Coronary artery (tissue), 2 donors: ENCODE measurements around the gene CDH4.

Experiments
- DNase-seq: peaks from one replicate; pipeline ENCODE4 v3.0.0-alpha.2; 2017; ENCODE audit warnings: low spot score
- H3K27ac ChIP-seq, 2 donors: fragments of 200-600 bp; sonication (generic); one replicate each; pipeline ENCODE4 v1.5.1; 2016 to 2019
- H3K4me3 ChIP-seq: fragments of 200-600 bp; sonication (generic); 2 replicates; pipeline ENCODE4 v1.5.1; 2016; ENCODE audit warnings: mild to moderate bottlenecking, moderate library complexity
- CTCF ChIP-seq: fragments of 200-600 bp; sonication (generic); IDR thresholded peaks from one replicate; pipeline ENCODE4 v1.5.1; 2019; ENCODE audit warnings: antibody characterized with exemption

Gene CDH4

GRCh38 chr20:61887596-61888093, 635.6 kb downstream of the CDH4 start:
- Histone ChIP-seq H3K27ac (no peak overlapping the region), H3K4me3 (no peak overlapping the region)
- DNase-seq: no peak
- no peak for TF ChIP-seq CTCF

- no peak for DNase-seq
- no peak overlapping the region for H3K4me3 ChIP-seq
- TF ChIP-seq CTCF: no peak
- no peak overlapping the region for H3K27ac ChIP-seq
Measured at GRCh38 chr20:61888101-61888865, 636.2 kb downstream of the CDH4 start.

- DNase-seq: no peak
Measured at GRCh38 chr20:61889659-61890058, 637.6 kb downstream of the CDH4 start.

DNA sequence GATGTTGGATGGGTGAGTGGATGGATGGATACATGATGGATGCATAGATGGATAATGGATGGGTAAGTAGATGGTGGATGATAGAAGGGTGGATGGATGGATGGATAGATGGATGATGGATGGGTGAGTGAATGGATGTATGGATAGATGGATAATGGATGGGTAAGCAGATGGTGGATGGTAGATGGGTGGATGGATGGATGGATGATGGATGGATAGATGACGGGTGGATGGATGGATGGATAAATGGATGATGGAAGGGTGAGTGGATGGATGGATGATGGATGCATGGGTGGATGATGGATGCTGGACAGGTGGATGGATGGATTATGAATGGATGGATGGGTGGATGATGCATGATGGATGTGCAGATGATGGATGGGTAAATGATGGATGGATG, 638.1 kb downstream of the CDH4 start:
- TF ChIP-seq CTCF: no peak
- Histone ChIP-seq H3K4me3 (no peak overlapping the region), H3K27ac (no peak overlapping the region)
- DNase-seq: no peak

More at GRCh38 chr20:61889659-61890058, 637.6 kb downstream of the CDH4 start:
- TF ChIP-seq CTCF: no peak
- Histone ChIP-seq H3K4me3 (no peak overlapping the region), H3K27ac (no peak overlapping the region)

- no peak for DNase-seq
- Histone ChIP-seq H3K4me3 (no peak overlapping the region), H3K27ac (no peak overlapping the region)
- TF ChIP-seq CTCF: no peak
Measured at GRCh38 chr20:61891476-61891875, 639.4 kb downstream of the CDH4 start.

GRCh38 chr20:61891916-61892649, 640.0 kb downstream of the CDH4 start:
- no peak overlapping the region for H3K27ac ChIP-seq
- TF ChIP-seq CTCF: no peak
- no peak overlapping the region for H3K4me3 ChIP-seq
- DNase-seq: no peak
